WTC11 (cell line): ENCODE results near the gene SRPK3.

ENCODE experiments used
- CREM ChIP-seq: sonication (generic); formaldehyde crosslinking; IDR thresholded peaks from 2 replicates; pipeline ENCODE4 v1.8.1; 2022; ENCODE audit warnings: mild to moderate bottlenecking, missing genetic modification reagents, moderate library complexity
- CTCF ChIP-seq: fragments of 200-600 bp; IDR thresholded peaks from 2 replicates; pipeline ENCODE4 v1.8.0; 2022; ENCODE audit warnings: antibody characterized with exemption
- E2F4 ChIP-seq: sonication (generic); formaldehyde crosslinking; IDR thresholded peaks from 2 replicates; pipeline ENCODE4 v1.8.1; 2022; ENCODE audit warnings: low read depth, mild to moderate bottlenecking, moderate library complexity, missing genetic modification reagents, borderline replicate concordance
- OVOL2 ChIP-seq: fragments of 250-450 bp; sonication (Bioruptor Pico); IDR thresholded peaks from 2 replicates; pipeline ENCODE4 v1.9.0; 2021; ENCODE audit warnings: mild to moderate bottlenecking, borderline replicate concordance
- RELA ChIP-seq: sonication (generic); formaldehyde crosslinking; IDR thresholded peaks from 2 replicates; pipeline ENCODE4 v1.8.1; 2022; ENCODE audit warnings: missing genetic modification reagents, mild to moderate bottlenecking, borderline replicate concordance
- ZBTB21 ChIP-seq: sonication (generic); formaldehyde crosslinking; IDR thresholded peaks from 2 replicates; pipeline ENCODE4 v1.8.1; 2023; ENCODE audit warnings: mild to moderate bottlenecking, missing genetic modification reagents, borderline replicate concordance

GRCh38 chrX:153732401-153732800 is 48.4 kb upstream of the SRPK3 start:
- TF ChIP-seq CREM (CRISPR knock-in tag): no peak
- TF ChIP-seq OVOL2 (CRISPR knock-in tag): no peak
- TF ChIP-seq ZBTB21 (CRISPR knock-in tag): no peak
- no peak for TF ChIP-seq E2F4 (CRISPR knock-in tag)
- TF ChIP-seq CTCF: no peak
- no peak for TF ChIP-seq RELA (CRISPR knock-in tag)
